ENCODE results near the gene RGS6.

RGS6 gene

GRCh38 chr14:72237722-72238666, 305.8 kb downstream of the RGS6 start:
- in situ Hi-C loops (cut with HindIII; ENCODE audit: low sequenced_read_pairs) = no loop called here

GRCh38 chr14:72243309-72244293, 311.4 kb downstream of the RGS6 start:
- in situ Hi-C loops (cut with HindIII; ENCODE audit: low sequenced_read_pairs) = no loop called here

GRCh38 chr14:72247896-72248465, 315.8 kb downstream of the RGS6 start:
- in situ Hi-C loops (cut with HindIII; ENCODE audit: low sequenced_read_pairs) = no loop called here

GRCh38 chr14:72253503-72253902, 321.3 kb downstream of the RGS6 start:
- in situ Hi-C loops (cut with HindIII; ENCODE audit: low sequenced_read_pairs) = no loop called here

GRCh38 chr14:72254202-72254936, 322.1 kb downstream of the RGS6 start:
- in situ Hi-C loops (cut with HindIII; ENCODE audit: low sequenced_read_pairs) = no loop called here

- in situ Hi-C loops (cut with HindIII; ENCODE audit: low sequenced_read_pairs) = no loop called here
Measured at GRCh38 chr14:72254937-72255472, 322.8 kb downstream of the RGS6 start.

- in situ Hi-C loops (cut with HindIII; ENCODE audit: low sequenced_read_pairs) = no loop called here
Measured at GRCh38 chr14:72256055-72256454, 323.8 kb downstream of the RGS6 start.

GRCh38 chr14:72261068-72261467, 328.8 kb downstream of the RGS6 start:
- in situ Hi-C loops (cut with HindIII; ENCODE audit: low sequenced_read_pairs) = no loop called here

- in situ Hi-C loops (cut with HindIII; ENCODE audit: low sequenced_read_pairs) = no loop called here
Measured at GRCh38 chr14:72262771-72263170, 330.5 kb downstream of the RGS6 start.

GRCh38 chr14:72264716-72265115, 332.5 kb downstream of the RGS6 start:
- in situ Hi-C loops (cut with HindIII; ENCODE audit: low sequenced_read_pairs) = no loop called here

- in situ Hi-C loops (cut with HindIII; ENCODE audit: low sequenced_read_pairs) = no loop called here
Measured at GRCh38 chr14:72270147-72270727, 338.0 kb downstream of the RGS6 start.

- in situ Hi-C loops (cut with HindIII; ENCODE audit: low sequenced_read_pairs) = no loop called here
Measured at GRCh38 chr14:72270749-72271148, 338.5 kb downstream of the RGS6 start.

GRCh38 chr14:72275242-72275641, 343.0 kb downstream of the RGS6 start:
- in situ Hi-C loops (cut with HindIII; ENCODE audit: low sequenced_read_pairs) = no loop called here

- in situ Hi-C loops (cut with HindIII; ENCODE audit: low sequenced_read_pairs) = no loop called here
Measured at GRCh38 chr14:72278316-72278715, 346.1 kb downstream of the RGS6 start.

GRCh38 chr14:72284176-72284575, 351.9 kb downstream of the RGS6 start:
- in situ Hi-C loops (cut with HindIII; ENCODE audit: low sequenced_read_pairs) = no loop called here

GRCh38 chr14:72290241-72290640, 358.0 kb downstream of the RGS6 start:
- in situ Hi-C loops (cut with HindIII; ENCODE audit: low sequenced_read_pairs) = no loop called here

- in situ Hi-C loops (cut with HindIII; ENCODE audit: low sequenced_read_pairs) = no loop called here
Measured at GRCh38 chr14:72291908-72292688, 359.9 kb downstream of the RGS6 start.

GRCh38 chr14:72292689-72293024, 360.4 kb downstream of the RGS6 start:
- in situ Hi-C loops (cut with HindIII; ENCODE audit: low sequenced_read_pairs) = no loop called here

- in situ Hi-C loops (cut with HindIII; ENCODE audit: low sequenced_read_pairs) = no loop called here
Measured at GRCh38 chr14:72301352-72301751, 369.1 kb downstream of the RGS6 start.

Measured in DLD1 (cell line).